A673 (cell line): Measurements from ENCODE around the gene TPSD1.
"Not testable (repeated sequence)": the region's sequence is repeated elsewhere in the genome, so short reads cannot be mapped to it uniquely, and the experiment has no call there.

Experiments
- EZH2 ChIP-seq: fragments of 200-600 bp; sonication (generic); IDR thresholded peaks from 2 replicates; pipeline ENCODE4 v1.6.1; 2017; ENCODE audit warnings: borderline replicate concordance, low read depth, mild to moderate bottlenecking, mixed read lengths, antibody characterized with exemption, low read length; ENCODE audit not compliant: poor library complexity, severe bottlenecking
- TF ChIP-seq, protein P1 (sequence below): fragments of 300-800, 200-600 bp; sonication (generic); conservative IDR thresholded peaks from 2 replicates; pipeline ENCODE4 v1.5.1; 2017; ENCODE audit warnings: low read depth, mild to moderate bottlenecking, antibody characterized with exemption, low read length, moderate library complexity, mixed read lengths

DNA sequence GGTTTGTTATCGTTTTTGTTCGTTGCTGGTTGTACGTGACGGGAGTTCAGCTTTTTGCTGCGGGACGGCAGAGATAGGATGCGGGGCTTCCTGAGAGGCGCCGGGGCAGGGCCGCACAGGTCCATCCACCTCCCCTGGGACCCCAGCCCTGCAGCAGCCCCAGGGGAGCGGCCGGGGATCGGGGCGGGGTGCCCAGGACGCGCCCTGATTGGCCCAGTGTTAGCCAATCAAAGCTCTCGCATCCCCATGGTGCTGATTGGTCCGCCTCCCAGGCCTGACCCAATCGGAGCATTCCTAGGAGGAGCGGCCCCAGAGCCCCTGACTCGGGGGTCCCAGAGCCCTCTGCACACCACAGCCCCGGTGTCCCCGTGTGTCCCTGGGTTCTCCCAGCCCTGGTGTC is 17.0 kb upstream of the TPSD1 start:
- TF ChIP-seq, protein P1, sequence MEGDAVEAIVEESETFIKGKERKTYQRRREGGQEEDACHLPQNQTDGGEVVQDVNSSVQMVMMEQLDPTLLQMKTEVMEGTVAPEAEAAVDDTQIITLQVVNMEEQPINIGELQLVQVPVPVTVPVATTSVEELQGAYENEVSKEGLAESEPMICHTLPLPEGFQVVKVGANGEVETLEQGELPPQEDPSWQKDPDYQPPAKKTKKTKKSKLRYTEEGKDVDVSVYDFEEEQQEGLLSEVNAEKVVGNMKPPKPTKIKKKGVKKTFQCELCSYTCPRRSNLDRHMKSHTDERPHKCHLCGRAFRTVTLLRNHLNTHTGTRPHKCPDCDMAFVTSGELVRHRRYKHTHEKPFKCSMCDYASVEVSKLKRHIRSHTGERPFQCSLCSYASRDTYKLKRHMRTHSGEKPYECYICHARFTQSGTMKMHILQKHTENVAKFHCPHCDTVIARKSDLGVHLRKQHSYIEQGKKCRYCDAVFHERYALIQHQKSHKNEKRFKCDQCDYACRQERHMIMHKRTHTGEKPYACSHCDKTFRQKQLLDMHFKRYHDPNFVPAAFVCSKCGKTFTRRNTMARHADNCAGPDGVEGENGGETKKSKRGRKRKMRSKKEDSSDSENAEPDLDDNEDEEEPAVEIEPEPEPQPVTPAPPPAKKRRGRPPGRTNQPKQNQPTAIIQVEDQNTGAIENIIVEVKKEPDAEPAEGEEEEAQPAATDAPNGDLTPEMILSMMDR = not testable (repeated sequence)
- TF ChIP-seq EZH2 = not testable (repeated sequence)
